Measurements from ENCODE around the gene EBI3.

Gene EBI3

GRCh38 chr19:4196587-4197148, 32.7 kb upstream of the EBI3 start:
- no peak overlapping the region for H3K4me3 ChIP-seq (ENCODE audit: low read depth, low read length)
- TF ChIP-seq, protein P1, sequence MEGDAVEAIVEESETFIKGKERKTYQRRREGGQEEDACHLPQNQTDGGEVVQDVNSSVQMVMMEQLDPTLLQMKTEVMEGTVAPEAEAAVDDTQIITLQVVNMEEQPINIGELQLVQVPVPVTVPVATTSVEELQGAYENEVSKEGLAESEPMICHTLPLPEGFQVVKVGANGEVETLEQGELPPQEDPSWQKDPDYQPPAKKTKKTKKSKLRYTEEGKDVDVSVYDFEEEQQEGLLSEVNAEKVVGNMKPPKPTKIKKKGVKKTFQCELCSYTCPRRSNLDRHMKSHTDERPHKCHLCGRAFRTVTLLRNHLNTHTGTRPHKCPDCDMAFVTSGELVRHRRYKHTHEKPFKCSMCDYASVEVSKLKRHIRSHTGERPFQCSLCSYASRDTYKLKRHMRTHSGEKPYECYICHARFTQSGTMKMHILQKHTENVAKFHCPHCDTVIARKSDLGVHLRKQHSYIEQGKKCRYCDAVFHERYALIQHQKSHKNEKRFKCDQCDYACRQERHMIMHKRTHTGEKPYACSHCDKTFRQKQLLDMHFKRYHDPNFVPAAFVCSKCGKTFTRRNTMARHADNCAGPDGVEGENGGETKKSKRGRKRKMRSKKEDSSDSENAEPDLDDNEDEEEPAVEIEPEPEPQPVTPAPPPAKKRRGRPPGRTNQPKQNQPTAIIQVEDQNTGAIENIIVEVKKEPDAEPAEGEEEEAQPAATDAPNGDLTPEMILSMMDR (IDR thresholded peaks at IDR 0.05; ENCODE audit: insufficient read depth, low read depth, low read length, missing control alignments) = no peak
- DNase-seq (ENCODE audit: low read depth) = no peak

GRCh38 chr19:4197228-4197624, 32.1 kb upstream of the EBI3 start:
- DNase-seq (ENCODE audit: low read depth) = no peak
- H3K4me3 ChIP-seq (ENCODE audit: low read depth, low read length) = no peak overlapping the region
- TF ChIP-seq, protein P1 (IDR thresholded peaks at IDR 0.05; ENCODE audit: insufficient read depth, low read depth, low read length, missing control alignments) = no peak

GRCh38 chr19:4197625-4198466, 31.5 kb upstream of the EBI3 start:
- TF ChIP-seq, protein P1 (IDR thresholded peaks at IDR 0.05; ENCODE audit: insufficient read depth, low read depth, low read length, missing control alignments) = no peak
- H3K4me3 ChIP-seq (ENCODE audit: low read depth, low read length) = no peak overlapping the region
- DNase-seq (ENCODE audit: low read depth) = no peak

DNA sequence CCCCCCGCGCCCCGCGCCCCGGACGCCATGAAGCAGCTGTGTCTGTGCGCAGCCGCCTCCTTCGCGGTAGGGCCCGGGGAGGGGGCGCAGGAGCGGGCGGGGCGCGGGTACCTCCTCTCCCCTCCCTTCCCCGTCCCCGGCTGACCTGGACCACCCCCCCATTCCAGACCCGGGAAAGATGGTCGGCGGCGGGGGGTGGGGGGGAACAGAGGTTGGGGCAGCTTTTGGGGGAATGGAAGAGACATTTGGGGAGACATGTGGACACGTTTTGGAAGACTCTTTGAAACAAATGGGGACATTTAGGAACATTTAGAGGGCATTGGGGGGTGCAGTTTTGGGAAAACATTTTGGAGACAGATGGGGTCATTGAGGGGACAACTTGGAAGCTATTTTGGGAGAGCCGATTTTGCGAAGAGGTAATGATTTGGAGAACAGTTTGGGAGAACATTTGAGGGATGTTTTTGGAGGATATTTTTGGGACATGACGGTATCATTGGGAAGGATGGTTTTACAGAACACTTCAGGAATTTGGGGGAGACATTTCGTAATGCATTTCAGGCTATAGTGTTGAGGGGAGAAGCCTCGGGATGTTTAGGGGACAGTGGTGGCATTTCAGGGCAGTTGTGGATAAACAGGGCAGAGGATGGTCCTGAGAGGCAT, 30.7 kb upstream of the EBI3 start:
- DNase-seq (ENCODE audit: low read depth) = no peak
- TF ChIP-seq, protein P1 (IDR thresholded peaks at IDR 0.05; ENCODE audit: insufficient read depth, low read depth, low read length, missing control alignments) = no peak
- no peak overlapping the region for H3K4me3 ChIP-seq (ENCODE audit: low read depth, low read length)

DNA sequence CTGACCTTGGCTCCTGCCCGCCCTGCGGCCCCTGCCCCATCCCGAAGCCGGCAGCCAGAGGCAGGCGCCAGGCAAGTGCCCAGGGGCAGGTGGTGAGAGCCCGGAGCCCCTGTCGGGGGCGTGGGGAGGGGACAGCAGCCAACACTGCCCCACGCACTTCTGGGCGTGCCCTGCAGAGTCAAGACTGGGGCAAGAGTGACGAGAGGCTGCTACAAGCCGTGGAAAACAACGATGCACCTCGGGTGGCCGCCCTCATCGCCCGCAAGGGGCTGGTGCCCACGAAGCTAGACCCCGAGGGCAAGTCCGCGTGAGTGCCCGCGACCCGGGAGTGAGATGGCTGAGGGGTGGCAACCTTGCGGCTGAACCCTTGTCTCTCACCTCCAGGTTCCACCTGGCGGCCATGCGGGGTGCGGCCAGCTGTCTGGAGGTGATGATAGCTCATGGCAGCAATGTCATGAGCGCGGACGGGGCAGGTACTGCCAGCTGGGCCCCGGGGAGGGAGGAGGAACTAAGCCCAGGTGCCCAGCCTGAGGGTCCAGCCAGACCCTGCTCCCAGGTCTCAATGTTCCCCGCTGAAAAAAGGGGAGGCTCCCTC, 29.5 kb upstream of the EBI3 start:
- TF ChIP-seq, protein P1 (IDR thresholded peaks at IDR 0.05; ENCODE audit: insufficient read depth, low read depth, low read length, missing control alignments) = no peak
- H3K4me3 ChIP-seq (ENCODE audit: low read depth, low read length) = no peak overlapping the region
- DNase-seq (ENCODE audit: low read depth) = no peak

GRCh38 chr19:4200940-4201542, 28.3 kb upstream of the EBI3 start:
- H3K4me3 ChIP-seq (ENCODE audit: low read depth, low read length) = no peak overlapping the region
- TF ChIP-seq, protein P1 (IDR thresholded peaks at IDR 0.05; ENCODE audit: insufficient read depth, low read depth, low read length, missing control alignments) = no peak
- DNase-seq (ENCODE audit: low read depth) = no peak

Measured in GM12865 (cell line).